ENCODE measurements around the gene HIVEP1.
A peak's percentile ranks its signal among the peaks of the same experiment; 100 is the strongest.

HIVEP1 gene

DNA sequence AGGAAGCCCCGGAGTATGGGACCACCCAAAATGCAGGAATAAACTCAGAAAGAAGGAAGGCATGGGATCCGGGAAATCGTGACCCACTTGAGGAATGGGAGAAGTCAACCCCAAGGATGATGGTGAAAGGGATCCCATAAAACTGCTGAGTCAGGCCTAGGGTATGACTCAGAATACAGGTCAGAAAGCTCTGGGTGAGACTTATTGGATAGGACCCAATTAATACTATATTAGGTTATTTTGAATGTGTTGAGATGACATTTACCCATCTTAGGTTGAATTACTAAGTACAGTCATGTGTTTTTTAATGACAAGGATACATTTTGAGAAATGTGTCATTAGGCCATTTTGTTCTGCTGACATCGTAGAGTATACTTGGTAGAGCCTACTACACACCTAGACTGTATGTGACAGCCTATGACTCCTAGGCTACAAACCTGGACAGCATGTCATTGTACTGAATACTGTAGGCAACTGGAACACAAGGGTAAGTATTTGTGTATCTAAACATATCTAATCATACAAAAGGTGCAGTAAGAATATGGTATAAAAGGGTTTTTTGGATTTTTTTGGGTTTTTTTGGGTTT lies 17.1 kb upstream of the HIVEP1 start:
- DNase-seq, result no peak

DNA sequence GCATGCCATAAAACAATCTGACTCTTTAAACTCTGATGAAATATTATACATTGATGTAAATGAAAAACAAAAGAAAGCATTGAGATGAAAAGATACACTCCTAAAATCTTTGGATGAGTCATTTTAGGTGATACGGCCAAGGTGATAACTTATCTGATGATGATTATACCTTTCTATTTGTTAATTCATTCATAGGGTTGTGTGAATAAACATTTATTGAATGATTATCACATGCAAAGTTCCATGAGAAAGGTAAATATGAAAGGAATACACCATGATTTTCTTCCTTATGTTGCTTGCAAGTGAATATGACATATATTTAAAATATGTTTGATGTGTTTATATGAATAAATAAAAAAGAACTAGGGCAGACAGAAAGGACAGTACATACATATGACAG lies 15.4 kb upstream of the HIVEP1 start:
- DNase-seq, result no peak

DNA sequence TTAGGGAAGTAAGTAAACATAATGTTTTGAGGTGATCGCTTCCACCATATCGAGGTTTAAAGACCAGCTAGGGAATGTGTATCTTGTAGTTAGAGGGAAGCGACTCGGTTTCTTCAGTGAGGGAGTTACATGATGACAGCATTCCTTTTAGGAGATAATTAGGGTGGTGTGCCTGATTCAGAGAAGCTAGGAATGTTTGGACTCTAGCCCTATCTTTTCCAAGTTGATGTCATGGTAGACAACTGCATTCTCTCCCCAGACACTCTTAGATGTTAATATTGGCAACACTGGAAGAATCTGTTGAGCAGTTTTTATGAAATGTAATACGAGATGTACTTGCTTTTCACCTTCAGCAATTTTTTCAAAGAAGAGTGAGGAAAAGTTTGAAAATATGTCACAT lies 12.9 kb upstream of the HIVEP1 start:
- DNase-seq, result no peak

DNA sequence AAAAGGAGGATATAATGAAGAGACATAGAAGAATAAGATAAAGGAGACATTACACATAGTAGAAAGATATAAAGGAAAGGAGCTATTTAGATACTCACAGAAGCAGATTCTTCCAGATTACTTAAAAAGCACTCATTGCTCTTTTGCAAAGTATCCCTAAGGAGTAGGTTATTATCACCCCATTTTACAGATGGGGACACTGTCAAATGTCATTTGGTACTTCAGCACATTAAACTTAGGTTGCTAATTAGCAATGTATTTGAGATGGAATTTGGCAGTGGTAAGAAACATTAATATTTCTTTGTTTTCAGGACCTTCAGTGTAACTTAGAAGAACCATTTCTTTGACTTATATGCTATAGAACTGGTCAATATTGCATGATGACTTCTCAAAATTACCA lies 11.9 kb upstream of the HIVEP1 start:
- DNase-seq, result no peak

DNA sequence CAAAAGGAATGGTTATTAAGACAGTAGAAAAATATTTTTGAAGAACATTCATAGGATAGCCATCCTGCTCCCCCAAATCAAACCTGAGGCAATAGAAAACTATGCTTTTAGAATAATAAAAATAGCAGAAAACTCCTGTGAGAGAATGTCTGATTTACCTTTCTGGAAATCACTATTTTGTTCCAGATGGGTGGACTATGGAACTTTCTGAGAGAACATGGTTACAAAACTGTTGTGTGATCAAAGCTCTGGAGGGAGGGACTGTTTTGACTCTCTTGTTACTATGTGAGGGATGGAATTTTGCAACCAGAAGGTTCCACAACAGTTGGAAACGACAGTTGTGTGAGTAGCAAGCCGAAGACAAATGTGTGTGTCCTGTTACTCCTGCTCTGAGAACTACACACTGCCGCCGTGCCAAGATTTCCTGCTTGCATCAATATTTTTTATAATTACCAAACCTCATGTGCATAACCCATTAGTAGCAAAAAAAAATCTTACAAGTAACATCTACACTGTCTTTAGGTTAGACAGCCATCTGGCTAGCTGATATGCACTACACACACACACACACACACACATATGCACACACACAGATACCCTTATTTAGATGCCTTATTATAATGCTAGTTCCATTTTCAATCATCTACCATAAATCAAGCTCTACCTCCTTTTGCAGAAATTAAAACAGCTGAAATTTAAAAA lies 11.0 kb upstream of the HIVEP1 start:
- no peak for DNase-seq

DNA sequence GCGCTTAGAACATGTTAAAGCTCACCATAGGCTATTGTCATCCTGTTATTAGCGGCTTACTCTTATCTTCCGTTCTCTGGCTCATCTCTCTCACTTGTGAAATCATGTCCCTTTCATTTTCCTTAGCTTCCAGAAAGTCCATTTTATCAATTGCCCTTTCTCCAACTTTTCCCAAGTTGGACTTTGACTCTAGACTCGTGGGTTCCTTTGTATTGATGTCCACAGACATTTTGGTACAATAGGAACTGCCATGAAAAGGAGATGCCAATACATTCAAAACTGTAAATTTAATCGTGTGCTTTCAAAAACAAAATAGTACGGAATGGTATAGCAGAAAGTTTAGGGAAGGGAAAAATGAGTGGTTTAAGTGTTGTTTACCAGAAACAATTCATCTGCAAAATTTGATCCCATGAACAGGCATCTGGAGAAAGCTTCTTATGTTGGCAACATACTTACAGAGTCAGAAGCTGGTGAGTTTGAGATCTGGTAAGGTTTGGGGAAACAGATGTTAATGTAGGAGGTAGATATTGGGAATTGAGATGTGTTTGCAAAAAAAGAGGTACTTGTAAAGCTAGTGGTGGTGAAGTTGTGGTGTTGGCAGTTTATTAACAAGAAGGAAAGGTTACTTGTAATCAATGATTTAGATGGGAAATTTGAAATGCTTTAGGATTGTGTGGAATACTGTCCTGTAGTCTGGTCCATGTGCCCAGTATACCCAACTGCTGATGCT lies 10.2 kb upstream of the HIVEP1 start:
- no peak for DNase-seq

DNA sequence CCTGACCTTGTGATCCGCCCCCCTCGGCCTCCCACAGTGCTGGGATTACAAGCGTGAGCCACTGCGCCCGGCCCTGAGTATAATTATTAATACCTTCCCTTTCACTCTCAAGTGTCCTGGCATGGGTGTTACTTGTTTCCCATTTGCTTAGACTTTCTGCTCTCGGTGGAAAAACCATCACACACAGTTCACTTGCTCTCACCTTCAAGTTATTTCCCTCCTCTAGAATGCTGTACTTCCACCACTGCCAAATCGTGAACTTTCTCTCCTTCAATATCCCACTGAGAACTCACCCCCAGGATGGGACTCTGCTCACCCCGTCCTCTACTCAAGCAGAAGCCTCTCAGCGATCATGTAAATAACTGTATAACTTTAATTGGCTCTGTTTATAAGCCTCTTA lies 4.6 kb upstream of the HIVEP1 start:
- DNase-seq, result no peak

DNA sequence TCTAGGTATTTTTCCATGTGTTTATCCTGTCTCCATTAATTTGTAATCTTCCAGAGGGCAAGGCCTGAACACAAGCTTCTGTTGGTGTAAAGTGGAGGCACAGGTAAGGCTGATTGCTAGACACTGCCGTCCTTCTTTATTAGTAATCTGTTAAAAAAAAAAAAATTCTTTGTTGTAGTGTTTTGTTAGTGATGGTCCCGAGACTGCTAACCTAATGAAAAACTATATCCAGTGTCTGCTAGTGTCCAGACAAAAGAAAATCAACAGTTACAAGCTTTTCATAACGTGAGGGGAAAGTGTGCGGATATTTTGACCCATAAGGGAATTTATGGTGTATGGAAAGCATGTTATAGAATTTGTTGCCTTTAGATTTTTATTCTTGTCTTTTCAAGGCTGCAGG lies 4.2 kb upstream of the HIVEP1 start:
- no peak for DNase-seq

DNA sequence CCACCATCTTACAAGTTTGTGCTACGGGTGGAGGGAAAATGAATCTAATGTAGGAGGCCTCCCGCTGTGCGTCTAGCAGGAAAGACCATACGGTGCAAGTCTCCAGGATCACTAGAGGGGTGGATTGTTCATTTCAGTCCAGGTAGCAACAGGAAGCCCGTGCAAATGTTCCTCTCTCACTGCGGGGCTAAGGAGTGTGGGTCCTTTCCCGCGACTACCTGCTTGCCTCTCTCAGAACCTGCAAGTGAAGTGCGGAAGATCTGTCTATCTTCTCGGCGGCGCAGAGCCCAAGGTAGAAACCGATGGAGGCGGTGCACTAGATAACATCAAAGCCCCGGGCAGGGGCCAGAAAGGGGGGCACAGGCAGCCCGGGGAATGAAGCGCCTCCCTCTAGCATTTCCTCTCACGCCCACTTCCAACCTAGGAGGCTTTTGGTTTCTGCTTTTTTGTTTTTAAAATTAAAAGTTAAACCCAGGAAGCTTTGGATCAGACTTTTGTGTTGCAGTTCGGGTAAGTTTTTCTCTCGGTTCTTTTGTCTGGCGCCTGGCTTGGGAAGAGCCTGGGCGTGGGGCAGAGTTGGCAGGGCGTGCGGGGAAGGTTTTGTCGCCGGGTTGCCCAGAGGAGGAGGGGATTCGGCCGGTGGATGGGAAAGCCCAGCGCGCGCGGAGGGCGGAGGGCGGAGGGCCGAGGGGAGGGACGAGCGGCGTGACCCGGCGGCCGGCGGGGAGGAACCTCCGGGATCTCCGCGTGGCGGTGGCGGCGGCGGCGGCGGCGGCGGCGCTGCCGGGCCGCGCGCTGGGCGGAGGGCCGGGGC lies 3.5 kb upstream of the HIVEP1 start:
- DNase-seq, result peak; percentile 3

DNA sequence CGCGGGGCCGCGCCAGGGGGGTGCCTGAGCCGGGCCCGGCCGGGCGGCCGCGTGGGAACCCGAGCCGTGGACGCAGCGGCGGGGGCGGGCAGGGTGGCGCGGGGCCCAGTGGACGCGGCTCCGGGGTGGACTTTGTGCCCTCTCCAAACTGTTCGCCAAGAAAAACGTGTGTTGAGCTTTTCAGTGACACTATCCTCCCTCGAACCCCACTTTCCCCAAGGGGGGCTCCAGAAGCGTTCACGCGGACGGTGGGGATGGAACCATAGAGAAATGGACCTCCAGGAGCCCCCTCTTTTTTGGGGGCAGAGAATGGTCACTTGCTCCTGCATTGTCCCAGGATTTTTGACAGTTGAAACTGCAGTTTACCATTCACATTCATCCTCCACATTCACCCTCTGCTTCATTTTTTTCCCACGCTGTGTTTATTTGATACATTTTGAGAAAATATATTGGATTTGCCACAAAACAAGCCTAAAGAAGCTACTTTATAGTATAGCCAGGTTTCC lies 2.9 kb upstream of the HIVEP1 start:
- DNase-seq, result no peak

DNA sequence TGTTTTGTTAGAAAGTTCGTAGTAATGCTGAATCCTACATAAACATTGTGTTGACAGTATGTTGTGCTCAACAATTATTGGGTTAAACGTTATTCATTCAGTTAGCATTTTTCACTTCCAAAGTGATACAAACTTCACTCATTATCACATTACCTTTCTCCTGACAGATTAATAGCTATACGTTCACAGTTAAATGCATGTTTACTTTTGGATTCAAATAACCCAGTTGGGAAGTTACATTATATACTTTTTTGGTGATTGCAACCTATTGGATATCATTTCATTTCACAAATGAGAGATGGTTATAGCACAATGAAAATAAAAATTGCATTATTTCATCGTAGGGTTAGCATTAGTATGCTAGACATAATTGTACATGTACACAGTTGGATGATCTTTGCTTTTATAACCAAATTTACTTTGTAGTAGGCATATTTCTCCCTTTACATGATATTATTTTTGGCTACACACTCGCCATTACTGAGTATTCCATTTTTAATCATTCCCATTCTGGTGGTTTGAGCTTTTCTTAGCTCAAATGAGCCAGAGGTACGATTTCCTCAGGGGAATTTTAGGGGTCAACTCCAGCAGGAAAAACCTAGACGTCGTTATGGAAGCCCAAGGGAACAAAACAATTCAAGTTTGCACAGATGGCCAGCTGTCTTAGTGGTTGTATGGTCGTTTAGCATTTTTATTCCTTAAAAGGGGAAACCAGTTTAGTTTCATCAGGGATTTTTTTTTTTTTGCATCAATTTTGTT lies 2.1 kb upstream of the HIVEP1 start:
- no peak for DNase-seq

DNA sequence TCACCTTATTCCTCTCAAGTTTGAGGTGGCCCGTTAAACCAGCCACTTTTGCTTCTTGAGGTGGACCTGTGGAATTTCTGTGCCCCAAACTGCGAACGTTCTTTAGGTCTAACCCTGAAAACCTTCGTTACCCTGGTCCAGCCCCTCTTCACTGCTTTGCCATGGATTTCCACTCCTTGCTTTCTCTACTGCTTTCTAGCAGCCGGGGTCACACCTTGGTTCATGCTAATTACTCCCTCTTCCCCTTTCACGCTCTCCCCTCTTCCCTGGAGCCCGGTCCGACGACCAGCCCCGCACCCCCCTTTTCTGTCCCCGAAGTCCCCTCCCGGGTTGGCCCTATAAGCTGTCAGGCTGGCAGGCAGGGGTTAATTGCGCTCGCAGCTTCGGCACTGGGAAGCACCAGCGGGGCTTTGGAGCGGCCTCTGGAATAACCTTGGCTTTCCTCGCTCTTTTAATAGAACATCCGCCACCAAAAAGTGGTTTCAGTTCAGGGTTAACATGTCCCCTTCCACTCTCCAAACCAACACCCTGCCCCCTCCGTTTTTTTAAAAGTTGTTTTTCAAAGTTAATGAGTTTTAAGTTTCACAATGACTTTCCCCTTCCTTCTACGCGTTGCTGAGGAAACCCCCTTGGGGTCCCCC lies 1.4 kb upstream of the HIVEP1 start:
- DNase-seq, result no peak

DNA sequence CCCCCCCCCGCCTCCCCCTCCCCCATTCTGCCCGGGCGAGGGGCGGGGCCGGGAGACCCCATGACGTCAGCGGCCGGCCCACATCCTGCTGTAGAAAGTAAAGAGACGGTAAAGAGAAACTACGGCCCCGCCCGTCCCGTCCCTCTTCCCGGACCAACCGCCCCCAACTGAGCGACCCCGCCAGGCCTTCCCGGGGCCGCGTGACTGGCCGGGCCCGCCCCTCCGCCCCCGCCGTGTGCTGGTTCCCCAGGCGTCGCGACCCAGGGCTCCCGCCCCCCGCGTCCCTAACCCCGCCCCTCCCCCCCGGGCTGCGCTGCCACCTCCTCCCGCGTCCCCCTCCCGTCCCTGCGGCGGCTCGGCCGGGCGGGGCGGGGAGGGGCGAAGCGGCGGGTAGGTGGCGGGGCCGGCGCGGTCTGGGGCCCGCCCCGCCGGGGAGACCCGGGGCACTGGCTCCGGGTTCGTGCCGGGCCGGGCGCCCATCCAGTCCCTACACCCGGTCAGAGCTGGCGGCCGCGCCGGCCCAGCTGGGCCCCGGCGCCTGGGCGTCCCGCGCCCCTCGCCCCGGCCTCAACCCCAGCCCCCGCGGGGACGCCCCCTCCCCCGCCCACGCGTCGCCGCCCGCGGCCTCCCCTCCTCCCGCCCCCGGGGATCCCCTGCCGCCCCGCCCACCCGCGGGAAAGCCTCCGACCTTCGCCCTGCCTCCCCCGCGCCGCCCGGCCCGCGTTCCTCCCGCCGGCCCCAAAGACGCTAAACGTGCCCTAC lies 655 bp upstream of the HIVEP1 start:
- peak; percentile 59 for DNase-seq

DNA sequence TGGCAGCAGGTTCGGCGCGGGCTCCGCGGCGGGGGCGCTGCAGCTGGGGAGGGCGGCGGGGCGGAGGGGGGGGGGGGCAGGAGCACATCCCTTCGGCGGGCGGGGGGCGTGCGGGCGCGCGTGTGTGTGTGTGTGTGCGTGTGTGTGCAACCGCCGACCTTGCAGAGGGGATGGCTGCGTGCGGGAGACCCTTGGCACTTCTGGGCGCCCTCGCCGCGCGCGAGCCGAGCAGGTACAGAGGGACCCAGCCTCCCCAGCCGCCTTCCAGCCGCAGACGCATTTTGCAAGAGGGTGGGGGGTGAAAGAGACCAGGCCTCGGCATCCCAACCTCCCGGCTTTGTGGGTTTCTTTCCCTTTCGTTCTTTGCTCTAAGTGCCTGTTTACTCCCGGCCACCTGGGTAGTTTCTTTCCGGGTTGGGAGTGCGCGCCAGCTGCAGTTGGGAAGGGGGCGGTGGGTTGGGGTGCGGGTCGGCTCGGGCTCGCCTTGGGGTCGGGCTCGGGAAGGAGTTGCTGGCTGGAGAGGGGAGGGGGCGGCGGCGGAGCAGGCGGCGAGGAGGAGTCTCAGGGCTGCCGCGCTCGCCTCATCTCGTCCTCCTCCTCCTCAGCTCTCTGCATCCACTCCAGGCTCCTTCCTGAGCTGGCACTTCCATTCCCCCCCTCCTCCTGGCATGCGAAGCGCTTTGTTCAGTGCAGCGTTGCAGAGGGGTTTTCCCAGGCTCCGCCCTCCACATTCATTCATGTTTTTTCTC lies 620 bp downstream of the HIVEP1 start:
- peak; percentile 44 for DNase-seq

DNA sequence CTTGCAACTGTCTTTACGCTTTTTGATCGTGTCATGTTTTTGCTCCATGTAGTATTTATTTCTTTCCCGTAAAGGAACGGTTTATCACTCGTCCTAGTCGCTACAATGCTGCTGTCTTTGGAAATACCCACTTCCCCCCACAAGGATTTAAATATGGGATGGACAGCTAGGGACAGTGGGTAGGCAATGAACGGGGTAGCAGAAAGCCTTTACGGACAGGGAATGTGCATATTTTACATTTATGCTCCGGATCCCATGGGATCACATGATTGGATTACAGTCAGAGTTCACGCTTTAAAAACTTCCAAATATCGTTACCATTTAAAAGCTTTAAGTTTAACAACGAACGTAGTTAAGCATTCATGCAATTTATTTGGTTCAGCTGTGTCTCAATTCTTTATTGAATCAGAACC lies 1.2 kb downstream of the HIVEP1 start:
- no peak for DNase-seq

DNA sequence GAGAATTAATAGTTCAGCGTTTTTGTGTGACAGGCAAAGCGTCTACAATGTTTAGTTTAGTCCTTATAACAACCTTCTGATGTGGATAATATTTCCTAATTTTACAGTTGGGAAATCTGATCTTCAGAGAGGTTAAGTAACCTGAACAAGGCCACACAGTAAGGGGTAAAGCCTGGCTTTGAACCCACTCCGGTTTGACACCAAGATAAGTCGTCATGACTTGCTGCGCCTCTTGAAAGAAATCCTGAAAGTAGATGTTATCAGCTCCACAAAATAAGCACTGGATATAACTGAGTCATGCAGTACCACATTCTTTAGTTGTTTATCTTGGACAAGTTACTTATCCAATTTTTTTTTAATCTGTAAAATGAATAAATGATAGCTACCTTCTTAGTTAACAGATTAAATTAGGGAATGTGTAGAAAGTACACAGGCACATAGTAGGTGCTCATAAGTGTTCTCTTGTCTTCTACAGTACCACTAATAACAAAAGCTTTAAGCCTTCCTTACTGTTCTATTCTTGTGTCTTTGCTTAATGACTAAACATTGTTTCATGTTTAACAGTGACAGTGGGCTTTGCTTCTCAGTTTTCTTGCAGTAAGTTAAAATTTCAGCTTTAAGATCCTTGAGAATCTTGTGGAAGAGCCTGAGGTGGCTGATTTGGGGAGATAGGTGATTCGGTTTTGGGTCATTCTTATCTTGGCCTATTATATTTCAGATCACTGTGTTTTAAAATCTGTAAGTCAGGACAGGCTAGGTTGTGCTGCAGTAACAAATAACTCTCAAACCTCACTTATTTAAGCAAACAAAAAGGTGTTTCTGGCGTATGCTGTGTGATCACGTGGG lies 2.1 kb downstream of the HIVEP1 start:
- no peak for DNase-seq

DNA sequence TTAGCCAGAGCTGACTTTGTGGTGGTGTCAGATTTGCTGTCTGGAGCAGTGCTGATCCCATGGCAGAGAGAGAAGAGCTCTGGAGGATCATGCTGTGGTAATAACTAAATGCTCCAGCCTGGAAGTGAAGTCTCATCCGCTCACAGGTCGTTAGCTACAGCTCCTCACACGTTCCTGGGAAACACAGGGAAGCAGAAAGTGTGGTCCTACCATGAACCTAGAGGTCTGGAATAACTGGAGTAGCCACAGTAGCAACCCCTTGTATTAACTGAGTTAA lies 2.7 kb downstream of the HIVEP1 start:
- DNase-seq, result no peak

DNA sequence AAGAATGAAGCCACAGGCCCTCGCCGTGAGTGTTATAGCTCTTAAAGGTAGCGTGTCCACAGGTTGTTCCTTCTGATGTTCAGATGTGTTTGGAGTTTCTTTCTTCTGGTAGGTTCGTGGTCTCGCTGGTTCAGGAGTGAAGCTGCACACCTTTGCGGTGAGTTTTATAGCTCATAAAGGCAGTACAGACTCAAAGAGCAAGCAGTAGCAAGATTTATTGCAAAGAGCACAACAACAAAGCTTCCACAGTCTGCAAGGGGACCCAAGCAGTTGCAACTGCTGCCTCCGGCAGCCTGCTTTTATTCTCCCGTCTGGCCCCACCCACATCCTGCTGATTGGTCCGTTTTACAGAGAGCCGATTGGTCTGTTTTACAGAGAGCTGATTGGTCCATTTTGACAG lies 5.2 kb downstream of the HIVEP1 start:
- DNase-seq, result no peak

DNA sequence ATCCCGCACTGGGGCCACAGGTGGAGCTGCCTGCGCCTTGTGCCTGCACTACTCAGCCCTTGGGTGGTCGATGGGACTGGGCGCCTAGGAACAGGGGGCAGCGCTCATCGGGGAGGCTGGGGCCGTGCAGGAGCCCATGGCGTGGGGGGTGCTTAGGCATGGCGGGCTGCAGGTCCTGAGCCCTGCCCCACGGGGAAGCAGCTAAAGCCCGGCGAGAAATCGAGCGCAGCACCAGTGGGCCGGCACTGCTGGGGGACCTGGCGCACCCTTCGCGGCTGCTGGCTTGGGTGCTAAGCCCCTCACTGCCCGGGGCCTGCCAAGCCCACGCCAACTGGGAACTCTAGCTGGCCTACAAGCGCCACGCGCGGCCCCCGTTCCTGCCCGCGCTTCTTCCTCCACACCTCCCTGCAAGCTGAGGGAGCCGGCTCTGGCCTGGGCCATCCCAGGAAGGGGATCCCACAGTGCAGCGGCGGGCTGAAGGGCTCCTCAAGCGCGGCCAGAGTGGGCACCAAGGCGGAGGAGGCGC lies 5.8 kb downstream of the HIVEP1 start:
- DNase-seq, result no peak

Data from DMS79 (cell line).